Fibroblast of the aortic adventitia (primary cell): ENCODE results near the gene ST14. TPM values are rescaled to one million over a fixed set of nuclear protein-coding genes. Genes with fewer than 3 reads are reported as not detected.

Experiments
- DNase-seq: peaks from one replicate; pipeline ENCODE4 v3.0.0-alpha.2; 2010; ENCODE audit warnings: low read depth
- H3K4me3 ChIP-seq: 2 replicates; pipeline ENCODE4 v1.5.1; 2011; ENCODE audit warnings: low read depth, mild to moderate bottlenecking, control low read depth, low read length, moderate library complexity
- total RNA-seq: library from RNA; depleted of rRNA; stranded (reverse); fragments of >200 nt; gene quantifications from 2 replicates; pipeline ENCODE4 v1.2.3, GENCODE V29; 2012; ENCODE audit warnings: low replicate concordance
- TF ChIP-seq, protein P1 (sequence below): IDR thresholded peaks from 2 replicates; pipeline ENCODE4 v1.5.1; 2011; ENCODE audit warnings: mild to moderate bottlenecking, low read length, control low read depth, inconsistent platforms; ENCODE audit not compliant: insufficient read depth

Gene ST14
- total RNA-seq, 1 donor: 0.09 TPM

DNA sequence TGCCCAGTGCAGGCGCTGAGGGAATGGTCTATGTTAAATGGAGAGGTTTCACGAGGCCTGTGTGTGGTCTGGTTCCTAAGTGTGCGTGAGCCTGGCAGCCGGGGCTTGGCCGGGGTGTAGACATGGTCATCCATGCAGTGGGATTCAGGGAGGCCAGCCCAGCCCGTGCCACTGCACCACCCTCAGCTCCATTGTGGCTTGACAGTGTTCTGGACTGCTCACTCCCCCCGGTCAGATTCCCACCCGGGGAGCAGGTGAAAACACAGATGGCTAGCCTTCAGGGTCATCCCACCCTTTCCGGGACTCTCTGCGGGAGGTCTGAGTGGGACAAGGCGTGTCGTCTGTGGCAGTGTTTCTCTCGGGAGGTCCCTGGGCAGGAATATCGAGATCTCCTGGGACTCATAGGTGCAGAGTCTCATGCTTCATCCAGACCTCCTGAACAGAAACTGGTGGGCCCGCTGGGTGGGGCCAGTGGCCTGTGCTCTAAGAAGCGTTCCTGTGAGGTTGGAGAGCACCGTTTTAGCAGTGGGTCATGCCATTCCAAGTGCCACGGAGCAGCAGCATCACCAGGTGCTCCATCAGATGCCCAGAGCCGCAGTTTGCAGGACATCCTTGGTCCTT, 52.3 kb downstream of the ST14 start:
- TF ChIP-seq, protein P1, sequence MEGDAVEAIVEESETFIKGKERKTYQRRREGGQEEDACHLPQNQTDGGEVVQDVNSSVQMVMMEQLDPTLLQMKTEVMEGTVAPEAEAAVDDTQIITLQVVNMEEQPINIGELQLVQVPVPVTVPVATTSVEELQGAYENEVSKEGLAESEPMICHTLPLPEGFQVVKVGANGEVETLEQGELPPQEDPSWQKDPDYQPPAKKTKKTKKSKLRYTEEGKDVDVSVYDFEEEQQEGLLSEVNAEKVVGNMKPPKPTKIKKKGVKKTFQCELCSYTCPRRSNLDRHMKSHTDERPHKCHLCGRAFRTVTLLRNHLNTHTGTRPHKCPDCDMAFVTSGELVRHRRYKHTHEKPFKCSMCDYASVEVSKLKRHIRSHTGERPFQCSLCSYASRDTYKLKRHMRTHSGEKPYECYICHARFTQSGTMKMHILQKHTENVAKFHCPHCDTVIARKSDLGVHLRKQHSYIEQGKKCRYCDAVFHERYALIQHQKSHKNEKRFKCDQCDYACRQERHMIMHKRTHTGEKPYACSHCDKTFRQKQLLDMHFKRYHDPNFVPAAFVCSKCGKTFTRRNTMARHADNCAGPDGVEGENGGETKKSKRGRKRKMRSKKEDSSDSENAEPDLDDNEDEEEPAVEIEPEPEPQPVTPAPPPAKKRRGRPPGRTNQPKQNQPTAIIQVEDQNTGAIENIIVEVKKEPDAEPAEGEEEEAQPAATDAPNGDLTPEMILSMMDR: no peak
- DNase-seq: no peak
- no peak overlapping the region for H3K4me3 ChIP-seq

DNA sequence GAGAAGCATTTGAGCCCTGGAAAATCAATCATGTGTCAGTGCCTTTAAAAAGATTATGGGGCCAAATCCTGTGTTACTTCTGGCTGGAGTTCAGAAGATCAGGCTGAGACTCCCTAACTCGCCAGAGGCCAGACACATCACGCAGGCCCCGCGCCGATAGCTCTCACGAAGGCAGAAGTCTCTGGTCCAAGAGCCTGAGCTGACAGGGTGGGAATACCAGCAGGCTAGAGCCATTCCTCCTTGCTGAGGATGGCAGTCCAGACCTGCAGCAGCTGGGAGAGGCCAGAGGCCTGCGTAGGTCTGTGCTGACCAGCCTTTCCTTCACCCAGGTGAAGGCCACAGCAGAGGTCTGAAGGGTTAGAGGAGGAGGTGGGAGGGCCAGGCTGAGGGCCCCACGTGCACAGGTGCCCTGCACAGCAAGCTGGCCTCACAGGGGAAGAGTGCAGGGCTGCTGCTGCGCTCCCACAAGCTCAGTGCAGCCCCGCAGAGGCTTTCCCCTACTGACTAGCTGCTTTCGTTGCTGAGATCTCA, 52.9 kb downstream of the ST14 start:
- TF ChIP-seq, protein P1: no peak
- H3K4me3 ChIP-seq: no peak overlapping the region
- DNase-seq: no peak

DNA sequence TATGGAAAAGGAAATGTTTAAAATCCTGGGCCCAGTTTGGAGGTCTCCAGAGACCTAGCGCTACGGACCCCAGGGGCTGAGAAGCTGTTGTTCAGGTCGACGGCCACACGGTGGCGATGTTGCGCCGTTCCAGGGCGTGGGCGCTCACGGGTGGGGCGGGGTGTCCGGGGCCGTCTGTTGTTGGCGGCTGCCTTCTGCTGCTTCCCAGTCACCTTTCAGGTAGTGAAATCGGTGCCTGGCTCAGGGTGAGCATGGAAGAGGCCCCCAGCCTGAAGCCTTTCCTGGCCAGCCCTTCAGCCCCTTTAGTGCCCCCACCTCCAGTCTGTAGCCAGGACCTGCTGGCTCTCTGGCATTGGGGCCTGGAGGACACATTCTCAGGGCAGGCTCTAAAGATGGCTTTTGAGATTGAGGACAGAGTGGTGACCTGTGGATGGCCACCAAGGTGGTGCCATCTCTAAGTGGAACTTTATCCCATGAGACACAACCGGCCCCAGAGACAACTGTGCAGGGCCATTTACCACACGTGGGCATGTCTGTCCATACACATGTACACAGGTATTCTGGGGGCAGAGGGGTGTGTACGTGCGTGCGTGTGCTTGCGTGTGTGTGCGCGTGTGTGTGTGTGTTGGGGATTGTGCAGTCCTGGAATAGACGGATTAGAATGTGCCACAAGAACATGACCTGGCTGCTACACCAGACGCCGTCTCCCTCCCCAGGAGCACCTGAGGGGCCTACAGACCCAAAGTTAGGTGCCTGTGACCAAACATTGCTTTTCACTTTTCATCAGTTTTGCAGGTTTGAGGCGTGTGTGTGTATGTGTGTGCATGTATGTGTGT, 53.8 kb downstream of the ST14 start:
- TF ChIP-seq, protein P1: peak; percentile 88
- peak; percentile 26 for DNase-seq
- H3K4me3 ChIP-seq: no peak overlapping the region

DNA sequence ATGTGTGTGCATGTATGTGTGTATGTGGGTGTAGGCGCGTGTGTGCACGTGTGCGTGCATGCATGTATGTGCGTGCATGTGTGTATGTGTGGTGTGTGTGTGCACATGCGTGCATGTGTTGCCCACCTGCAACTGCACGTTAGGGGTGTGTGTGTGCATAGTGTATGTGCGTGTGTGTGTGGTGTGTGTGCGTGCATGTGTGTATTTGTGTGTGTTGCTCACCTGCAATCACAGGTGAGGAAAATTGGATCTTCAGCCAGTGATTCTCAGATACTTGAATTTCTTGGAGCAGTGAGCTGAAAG, 54.3 kb downstream of the ST14 start:
- DNase-seq: no peak
- H3K4me3 ChIP-seq: no peak overlapping the region
- TF ChIP-seq, protein P1: no peak

DNA sequence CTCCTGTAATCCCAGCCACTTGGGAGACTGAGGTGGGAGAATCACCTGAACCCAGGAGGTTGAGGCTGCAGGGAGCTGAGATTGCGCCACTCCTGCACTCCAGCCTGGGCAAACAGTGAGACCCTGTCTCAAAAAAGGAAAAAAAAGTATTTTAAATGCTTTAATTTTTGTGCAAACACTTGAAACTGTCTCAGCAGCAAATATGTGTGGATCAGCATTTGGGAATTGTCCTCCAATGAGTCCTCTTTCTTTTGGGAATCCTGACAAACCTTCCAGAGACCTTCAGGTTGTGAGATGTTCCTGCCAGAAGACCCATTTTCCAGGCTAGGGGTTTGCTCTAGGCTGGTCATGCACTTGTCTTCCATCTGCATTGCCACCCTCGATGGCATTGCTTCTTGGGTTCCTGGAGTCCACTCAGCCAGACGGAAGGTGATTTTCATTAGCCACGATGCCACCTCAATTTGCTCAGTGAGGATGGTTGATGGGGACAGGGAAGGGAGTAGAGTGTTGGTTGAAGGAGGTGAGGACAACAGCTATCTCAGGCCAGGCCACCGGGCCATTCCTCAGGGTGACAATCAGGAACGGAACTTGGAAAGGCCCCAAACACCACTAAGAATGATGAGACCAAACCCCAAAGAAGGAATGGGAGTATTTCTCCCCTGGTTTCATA, 55.4 kb downstream of the ST14 start:
- TF ChIP-seq, protein P1: no peak
- no peak for DNase-seq
- no peak overlapping the region for H3K4me3 ChIP-seq

DNA sequence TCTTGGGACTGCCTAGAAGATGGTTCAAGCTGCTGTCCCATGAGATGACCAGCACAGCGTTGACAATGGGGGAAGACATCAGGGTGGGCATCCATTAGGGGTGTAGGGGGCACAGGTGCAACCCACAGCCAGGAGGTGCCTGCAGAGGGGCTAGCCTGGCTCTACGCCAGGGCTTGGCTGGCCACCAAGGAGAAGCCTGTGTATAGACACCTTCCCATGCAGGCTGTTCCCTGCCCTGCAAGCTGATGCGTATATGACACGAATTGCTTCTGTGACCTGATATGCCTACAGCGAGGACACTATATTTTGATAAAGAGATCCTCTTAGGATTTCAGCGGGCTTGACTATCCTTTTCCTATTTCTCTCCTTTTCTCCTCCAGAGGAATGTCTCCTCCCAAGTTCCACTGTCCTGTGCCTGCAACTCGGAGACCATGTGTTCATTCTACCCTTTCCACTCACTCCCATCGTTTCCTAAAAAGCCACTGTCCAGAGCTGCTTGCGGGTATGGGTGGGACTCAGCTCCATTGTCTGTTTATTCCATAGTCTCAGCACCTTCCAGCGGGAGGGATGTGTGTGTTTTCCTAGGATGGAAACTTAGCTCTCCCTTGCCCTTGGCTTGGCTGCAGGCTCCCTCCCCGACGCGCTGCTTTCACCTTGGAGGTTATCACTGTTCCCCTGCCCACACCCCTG, 56.1 kb downstream of the ST14 start:
- no peak for DNase-seq
- TF ChIP-seq, protein P1: no peak
- no peak overlapping the region for H3K4me3 ChIP-seq
